ENCODE data around the gene KRTAP10-11. TPM values are rescaled to one million over a fixed set of nuclear protein-coding genes. Genes with fewer than 3 reads are reported as not detected.
"Not testable (repeated sequence)": the region's sequence is repeated elsewhere in the genome, so short reads cannot be mapped to it uniquely, and the experiment has no call there.

The KRTAP10-11 gene
- total RNA-seq, 1 donor from 2014 or later = not detected

GRCh38 chr21:44638506-44639330, 7.5 kb upstream of the KRTAP10-11 start:
- not testable (repeated sequence) for DNase-seq (ENCODE audit: low read depth, low spot score)

- DNase-seq (ENCODE audit: low read depth, low spot score) = no peak
These were observed 6.9 kb upstream of the KRTAP10-11 start for GRCh38 chr21:44639331-44639655.

- DNase-seq (ENCODE audit: low read depth, low spot score) = no peak
These were observed 5.5 kb upstream of the KRTAP10-11 start for GRCh38 chr21:44640761-44641160.

- no peak for DNase-seq (ENCODE audit: low read depth, low spot score)
These were observed 2.4 kb upstream of the KRTAP10-11 start for GRCh38 chr21:44643741-44644310.

- no peak for DNase-seq (ENCODE audit: low read depth, low spot score)
These were observed 1.3 kb upstream of the KRTAP10-11 start for GRCh38 chr21:44644878-44645277.

GRCh38 chr21:44647222-44647552, 973 bp downstream of the KRTAP10-11 start:
- no peak for DNase-seq (ENCODE audit: low read depth, low spot score)

GRCh38 chr21:44648557-44649311, 2.5 kb downstream of the KRTAP10-11 start:
- no peak for DNase-seq (ENCODE audit: low read depth, low spot score)

- no peak for DNase-seq (ENCODE audit: low read depth, low spot score)
These were observed 3.4 kb downstream of the KRTAP10-11 start for GRCh38 chr21:44649521-44650100.

- DNase-seq (ENCODE audit: low read depth, low spot score) = no peak
These were observed 4.2 kb downstream of the KRTAP10-11 start for GRCh38 chr21:44650265-44650972.

- no peak for DNase-seq (ENCODE audit: low read depth, low spot score)
These were observed 4.9 kb downstream of the KRTAP10-11 start for GRCh38 chr21:44650973-44651675.

- no peak for DNase-seq (ENCODE audit: low read depth, low spot score)
These were observed 6.9 kb downstream of the KRTAP10-11 start for GRCh38 chr21:44653123-44653522.

GRCh38 chr21:44653656-44654575, 7.7 kb downstream of the KRTAP10-11 start:
- no peak for DNase-seq (ENCODE audit: low read depth, low spot score)

GRCh38 chr21:44654576-44655175, 8.5 kb downstream of the KRTAP10-11 start, which contains the start of gene KRTAP12-4:
Gene KRTAP12-4, minus strand, starts transcription at chr21:44654659. Its CDS starts 45 bp downstream, at chr21:44654614.
- no peak for DNase-seq (ENCODE audit: low read depth, low spot score)

GRCh38 chr21:44656868-44657267, 10.7 kb downstream of the KRTAP10-11 start:
- DNase-seq (ENCODE audit: low read depth, low spot score) = no peak

GRCh38 chr21:44657635-44658540, 11.7 kb downstream of the KRTAP10-11 start, which contains the start of gene KRTAP12-3:
Gene KRTAP12-3, plus strand, starts transcription at chr21:44657932. Its CDS starts 48 bp downstream, at chr21:44657980.
- DNase-seq (ENCODE audit: low read depth, low spot score) = no peak

- DNase-seq (ENCODE audit: low read depth, low spot score) = no peak
These were observed 12.3 kb downstream of the KRTAP10-11 start for GRCh38 chr21:44658541-44658910.

GRCh38 chr21:44658913-44659595, 12.8 kb downstream of the KRTAP10-11 start:
- DNase-seq (ENCODE audit: low read depth, low spot score) = no peak
